BE2C (cell line): Measurements from ENCODE around the gene EPHA6.
A peak's percentile ranks its signal among the peaks of the same experiment; 100 is the strongest.

Experiments
- DNase-seq: peaks from one replicate; pipeline ENCODE4 v3.0.0-alpha.2; 2020
- H3K27me3 ChIP-seq: fragments of 250-450 bp; sonication (Bioruptor Pico); 2 replicates; pipeline ENCODE4 v1.5.1; 2020; ENCODE audit warnings: mild to moderate bottlenecking
- H3K36me3 ChIP-seq: fragments of 250-450 bp; sonication (Bioruptor Pico); 2 replicates; pipeline ENCODE4 v1.5.1; 2020; ENCODE audit warnings: mild to moderate bottlenecking
- H3K4me1 ChIP-seq: fragments of 250-450 bp; sonication (Bioruptor Pico); 2 replicates; pipeline ENCODE4 v1.5.1; 2020
- H3K4me3 ChIP-seq: 2 replicates; pipeline ENCODE4 v1.5.1; 2011; ENCODE audit warnings: low read depth, low read length
- H3K9me3 ChIP-seq: fragments of 250-450 bp; sonication (Bioruptor Pico); 2 replicates; pipeline ENCODE4 v1.5.1; 2020
- CTCF ChIP-seq: IDR thresholded peaks from 2 replicates; pipeline ENCODE4 v1.5.1; 2012; ENCODE audit warnings: mild to moderate bottlenecking, low read depth, low read length

The EPHA6 gene

DNA sequence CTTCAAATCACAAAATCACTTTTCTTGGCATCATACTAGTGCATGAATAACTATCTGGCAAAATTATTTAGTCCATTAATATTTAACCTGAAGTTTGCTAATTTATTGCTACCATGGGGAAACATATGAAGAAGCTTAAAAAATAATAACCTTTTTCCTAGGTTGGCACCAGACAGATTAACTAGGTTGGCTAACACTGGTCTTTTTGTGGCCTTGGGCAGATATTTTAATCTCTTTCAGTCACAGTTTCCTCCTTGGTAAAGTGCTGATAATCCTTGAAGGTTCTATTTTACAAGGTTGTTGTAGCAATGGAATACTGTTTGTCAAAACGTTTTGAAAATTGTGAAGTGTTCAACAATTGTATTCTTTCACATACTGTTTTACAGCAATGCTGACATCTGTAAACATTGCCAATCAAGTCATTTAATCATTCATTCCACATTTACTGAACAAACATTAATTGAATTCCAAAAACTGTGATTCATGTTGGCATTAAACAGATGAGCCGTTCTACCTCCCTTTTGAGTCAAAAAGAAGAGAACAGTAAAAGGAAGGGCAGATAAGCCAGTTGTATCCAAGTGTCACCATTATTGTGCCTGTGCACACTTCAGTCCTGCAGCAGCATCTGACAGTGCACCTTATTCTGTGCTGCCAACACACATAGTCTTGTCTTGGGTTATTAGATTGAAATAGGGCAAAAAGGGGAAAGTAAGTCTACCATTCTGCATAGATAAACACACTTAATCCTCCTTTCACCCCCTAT, 21.9 kb downstream of the EPHA6 start:
- Histone ChIP-seq H3K36me3 (no peaks in the 10 kb centered on the region), H3K4me1 (no peaks in the 10 kb centered on the region), H3K27me3 (no peaks in the 10 kb centered on the region), H3K9me3 (no peaks in the 10 kb centered on the region), H3K4me3 (no peak overlapping the region)
- no peak for DNase-seq
- TF ChIP-seq CTCF = no peak

- H3K4me3 ChIP-seq = no peak overlapping the region
- no peak for DNase-seq
- TF ChIP-seq CTCF = no peak
- no peaks in the 10 kb centered on the region for H3K9me3 ChIP-seq
- no peaks in the 10 kb centered on the region for H3K36me3 ChIP-seq
- no peaks in the 10 kb centered on the region for H3K4me1 ChIP-seq
- H3K27me3 ChIP-seq = no peaks in the 10 kb centered on the region
These were observed 29.3 kb downstream of the EPHA6 start for GRCh38 chr3:96843505-96844203.

DNA sequence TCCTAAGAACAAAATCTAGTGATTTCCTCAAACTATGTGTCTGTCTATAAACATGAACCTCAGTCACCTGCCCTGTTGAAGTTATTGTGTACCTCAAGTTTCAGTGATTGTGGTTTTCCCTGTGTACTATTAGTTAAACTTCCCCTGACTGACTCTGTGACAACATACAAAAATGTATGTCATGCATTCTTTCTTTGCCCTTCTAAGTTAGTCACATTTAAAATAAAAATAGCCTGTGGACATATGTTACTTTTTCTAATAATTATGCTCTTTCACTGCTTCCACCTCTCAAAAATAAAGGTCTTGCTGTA, 29.8 kb downstream of the EPHA6 start:
- no peaks in the 10 kb centered on the region for H3K27me3 ChIP-seq
- H3K4me3 ChIP-seq = no peak overlapping the region
- H3K36me3 ChIP-seq = no peaks in the 10 kb centered on the region
- no peaks in the 10 kb centered on the region for H3K9me3 ChIP-seq
- no peak for DNase-seq
- no peak for TF ChIP-seq CTCF
- no peaks in the 10 kb centered on the region for H3K4me1 ChIP-seq

GRCh38 chr3:96852849-96853248, 38.5 kb downstream of the EPHA6 start:
- H3K36me3 ChIP-seq = no peaks in the 10 kb centered on the region
- no peak for DNase-seq
- no peak overlapping the region for H3K4me3 ChIP-seq
- no peak for TF ChIP-seq CTCF
- H3K27me3 ChIP-seq = no peaks in the 10 kb centered on the region
- H3K9me3 ChIP-seq = no peaks in the 10 kb centered on the region
- no peaks in the 10 kb centered on the region for H3K4me1 ChIP-seq

DNA sequence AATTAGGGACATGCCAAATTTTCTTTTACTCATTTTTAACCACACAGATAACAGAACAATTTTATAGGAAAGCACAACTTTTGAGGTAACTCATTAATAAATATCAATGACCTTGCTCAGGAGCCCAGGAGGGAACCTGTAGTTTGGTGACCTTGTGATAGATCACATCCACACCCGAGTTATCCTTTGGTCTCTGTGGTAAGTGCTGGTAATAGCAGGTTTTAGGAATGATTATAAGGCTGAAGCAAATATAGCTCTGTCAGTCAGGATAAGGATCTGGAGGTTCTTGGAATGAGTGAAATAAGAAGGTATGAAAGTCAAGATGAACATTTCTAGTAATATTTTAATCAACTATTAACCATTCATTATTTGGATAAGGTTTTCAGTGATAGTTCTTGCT, 46.5 kb downstream of the EPHA6 start:
- Histone ChIP-seq H3K27me3 (no peaks in the 10 kb centered on the region), H3K4me3 (no peak overlapping the region), H3K4me1 (no peaks in the 10 kb centered on the region), H3K9me3 (no peaks in the 10 kb centered on the region), H3K36me3 (no peaks in the 10 kb centered on the region)
- DNase-seq = no peak
- TF ChIP-seq CTCF = no peak

DNA sequence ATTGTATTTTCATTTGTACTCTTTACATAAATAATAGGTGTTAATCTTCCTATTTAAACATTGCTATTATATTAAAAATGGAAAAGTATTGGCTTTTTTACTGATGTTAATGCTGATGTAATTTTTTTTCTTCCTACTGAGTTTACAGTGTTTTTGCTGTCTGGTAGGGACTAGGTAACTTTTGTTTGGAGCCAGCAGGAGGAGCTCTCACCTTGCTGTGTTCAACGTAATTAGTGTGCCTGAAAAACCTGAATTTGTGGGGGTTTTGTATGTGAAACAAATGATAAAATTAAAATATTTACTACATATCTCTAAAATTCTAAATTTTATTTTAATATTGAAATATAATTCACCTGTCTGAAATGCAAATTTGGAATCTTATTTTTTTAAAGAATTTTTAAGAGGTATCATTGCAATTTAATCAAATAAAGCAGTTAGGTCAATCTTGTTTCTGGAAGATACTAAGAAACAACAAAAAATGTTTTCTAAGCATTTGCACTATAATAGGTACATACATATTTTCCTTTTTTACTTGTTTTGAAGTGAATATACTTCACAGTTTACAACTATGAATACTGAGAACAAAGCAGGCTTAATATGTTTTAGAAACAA, 48.8 kb downstream of the EPHA6 start:
- no peaks in the 10 kb centered on the region for H3K4me1 ChIP-seq
- no peak overlapping the region for H3K4me3 ChIP-seq
- peak; percentile 67 for DNase-seq
- peak; percentile 95 for TF ChIP-seq CTCF
- H3K36me3 ChIP-seq = no peaks in the 10 kb centered on the region
- H3K9me3 ChIP-seq = no peaks in the 10 kb centered on the region
- H3K27me3 ChIP-seq = no peaks in the 10 kb centered on the region
